ENCODE data around the gene HAL. TPM values are rescaled to one million over a fixed set of nuclear protein-coding genes. Genes with fewer than 3 reads are reported as not detected.

The HAL gene
- total and polyA plus RNA-seq, 2 of the 13 experiments (the other 11 are each of a cell fraction or from before 2014, with no cell fraction given): 0.89 to 37.8 TPM

- TF ChIP-seq UBTF (CRISPR knock-in tag; IDR thresholded peaks at IDR 0.05) (peak; percentile 49; the same call in 1 of the 2 replicates), ZNF414 (CRISPR knock-in tag; IDR thresholded peaks at IDR 0.05) (0 out of 2 replicates have a peak, but pooled peaks have one; percentile 48), ZNF569 (CRISPR knock-in tag; IDR thresholded peaks at IDR 0.05; ENCODE audit: borderline replicate concordance) (no peak), RBM39 (IDR thresholded peaks at IDR 0.05; ENCODE audit: low read depth, low read length, poor library complexity, severe bottlenecking) (no peak), E2F2 (CRISPR knock-in tag; IDR thresholded peaks at IDR 0.05; ENCODE audit: borderline replicate concordance) (no peak), ZNF619 (CRISPR knock-in tag; IDR thresholded peaks at IDR 0.05) (peak; percentile 30; the same call in 1 of the 2 replicates), ZNF775 (CRISPR knock-in tag; IDR thresholded peaks at IDR 0.05; ENCODE audit: borderline replicate concordance) (peak; percentile 99), NFATC3 (CRISPR knock-in tag; IDR thresholded peaks at IDR 0.05) (no peak), CBX5 (CRISPR knock-in tag; IDR thresholded peaks at IDR 0.05; ENCODE audit: borderline replicate concordance) (peak; percentile 85; the same call in 1 of the 2 replicates), SPEN (CRISPR knock-in tag; IDR thresholded peaks at IDR 0.05; ENCODE audit: low read depth) (peak; percentile 41; the same call in 1 of the 2 replicates), ZNF501 (CRISPR knock-in tag; IDR thresholded peaks at IDR 0.05) (peak; percentile 78; the same call in 1 of the 2 replicates), ZNF816 (CRISPR knock-in tag; IDR thresholded peaks at IDR 0.05; ENCODE audit: borderline replicate concordance) (peak; percentile 68; the same call in 1 of the 2 replicates), ZNF331 (CRISPR knock-in tag; IDR thresholded peaks at IDR 0.05) (peak; percentile 67), ZNF142 (CRISPR knock-in tag; IDR thresholded peaks at IDR 0.05) (no peak), FOXJ3 (CRISPR knock-in tag; IDR thresholded peaks at IDR 0.05; ENCODE audit: borderline replicate concordance) (peak; percentile 85; the same call in 1 of the 2 replicates), PRMT3 (CRISPR knock-in tag; IDR thresholded peaks at IDR 0.05; ENCODE audit: borderline replicate concordance, low read depth) (no peak), DRAP1 (CRISPR knock-in tag; IDR thresholded peaks at IDR 0.05) (peak; percentile 67), MAX (IDR thresholded peaks at IDR 0.05) (peak; percentile 80)
Observed at GRCh38 chr12:95966287-95966870, 29.8 kb downstream of the HAL start (continued).
